Measurements from ENCODE around the gene LRP4.

The LRP4 gene

GRCh38 chr11:46920755-46921154 is 2.4 kb upstream of the LRP4 start:
- peak in 1 of 2 donors; percentile 3 for DNase-seq

DNA sequence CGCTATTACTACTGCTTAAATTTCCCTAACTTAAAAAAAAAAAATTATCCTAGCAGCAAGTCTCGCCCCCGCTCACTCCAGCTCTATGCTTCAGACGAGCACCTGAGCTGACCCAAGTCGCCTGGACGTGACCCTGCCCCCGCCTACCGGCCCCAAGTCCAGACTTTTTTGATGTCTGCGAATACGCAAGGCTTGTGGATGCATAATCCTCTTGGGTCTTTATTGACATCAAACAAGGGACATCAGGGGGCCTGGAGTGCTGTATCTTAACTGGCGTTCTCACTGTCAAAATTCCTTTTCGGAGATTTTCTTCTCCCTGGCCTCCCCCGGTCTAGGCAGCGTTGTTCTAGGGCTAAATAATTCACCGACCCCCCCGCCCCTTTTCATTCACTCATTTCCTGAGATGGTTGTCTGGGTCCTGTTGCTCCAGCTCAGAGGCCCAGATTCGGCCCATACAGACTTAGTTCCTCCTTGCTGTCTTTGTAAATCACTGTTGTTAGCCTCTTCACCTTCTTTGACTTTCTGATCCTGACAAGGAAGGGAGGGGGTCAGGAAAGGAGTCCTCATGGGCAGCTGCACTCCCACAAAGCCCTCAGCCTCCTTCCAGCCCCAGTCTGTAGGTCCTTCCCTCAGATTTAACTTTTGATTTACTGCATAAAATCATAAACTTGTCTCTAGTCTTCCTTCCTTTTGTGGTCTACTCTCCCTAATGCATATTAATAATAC is 601 bp upstream of the LRP4 start:
- DNase-seq = peak in 1 of 2 donors; percentile 11

DNA sequence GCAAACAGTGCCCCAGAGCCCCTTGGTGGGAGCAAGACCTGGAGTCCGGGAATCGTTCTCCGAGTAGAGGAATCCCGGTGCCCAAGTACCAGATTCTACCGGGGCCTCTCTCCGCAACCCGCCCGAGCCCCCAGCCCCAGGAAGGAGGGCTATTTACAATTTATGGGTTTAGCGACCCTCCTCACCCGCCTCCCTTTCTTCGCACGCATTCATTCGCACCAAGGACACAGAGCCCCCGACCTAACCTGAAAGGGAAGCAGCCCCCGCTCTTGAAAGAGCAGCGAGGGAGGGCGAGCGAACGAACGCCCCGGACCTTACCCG is 628 bp downstream of the LRP4 start:
- DNase-seq = no peak

DNA sequence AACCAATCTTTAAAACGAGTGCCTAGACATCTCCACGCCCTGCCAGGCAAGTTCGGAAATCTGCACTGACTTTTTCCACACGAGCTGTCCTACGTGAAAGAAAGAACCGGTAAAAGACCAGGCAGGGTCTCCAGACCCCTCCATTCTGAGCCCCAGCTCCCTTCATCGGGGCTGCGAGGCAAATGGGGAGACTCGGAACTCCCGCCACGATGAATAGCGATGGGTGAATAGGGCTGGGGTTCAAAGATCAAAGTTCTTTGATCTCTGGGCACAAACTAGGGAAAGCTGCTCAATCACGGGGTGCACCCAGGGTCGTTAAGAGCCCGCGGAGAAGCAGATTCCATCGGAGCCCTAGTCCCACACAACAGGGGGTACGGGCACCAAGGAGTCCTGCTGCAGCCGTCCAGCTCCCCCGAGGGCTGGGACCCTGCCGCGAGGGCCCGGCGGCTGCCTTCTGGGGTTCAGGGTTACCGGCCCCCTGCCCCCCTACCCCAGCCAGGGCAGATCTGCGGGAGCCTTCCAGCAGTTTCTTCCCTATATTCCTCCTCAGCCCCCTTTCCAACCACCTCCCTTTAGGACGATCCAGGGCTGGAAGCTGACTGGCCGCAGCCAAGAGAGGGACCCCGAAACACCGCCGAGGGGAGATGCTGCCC is 1.1 kb downstream of the LRP4 start:
- peak in 1 of 2 donors; percentile 16 for DNase-seq

DNA sequence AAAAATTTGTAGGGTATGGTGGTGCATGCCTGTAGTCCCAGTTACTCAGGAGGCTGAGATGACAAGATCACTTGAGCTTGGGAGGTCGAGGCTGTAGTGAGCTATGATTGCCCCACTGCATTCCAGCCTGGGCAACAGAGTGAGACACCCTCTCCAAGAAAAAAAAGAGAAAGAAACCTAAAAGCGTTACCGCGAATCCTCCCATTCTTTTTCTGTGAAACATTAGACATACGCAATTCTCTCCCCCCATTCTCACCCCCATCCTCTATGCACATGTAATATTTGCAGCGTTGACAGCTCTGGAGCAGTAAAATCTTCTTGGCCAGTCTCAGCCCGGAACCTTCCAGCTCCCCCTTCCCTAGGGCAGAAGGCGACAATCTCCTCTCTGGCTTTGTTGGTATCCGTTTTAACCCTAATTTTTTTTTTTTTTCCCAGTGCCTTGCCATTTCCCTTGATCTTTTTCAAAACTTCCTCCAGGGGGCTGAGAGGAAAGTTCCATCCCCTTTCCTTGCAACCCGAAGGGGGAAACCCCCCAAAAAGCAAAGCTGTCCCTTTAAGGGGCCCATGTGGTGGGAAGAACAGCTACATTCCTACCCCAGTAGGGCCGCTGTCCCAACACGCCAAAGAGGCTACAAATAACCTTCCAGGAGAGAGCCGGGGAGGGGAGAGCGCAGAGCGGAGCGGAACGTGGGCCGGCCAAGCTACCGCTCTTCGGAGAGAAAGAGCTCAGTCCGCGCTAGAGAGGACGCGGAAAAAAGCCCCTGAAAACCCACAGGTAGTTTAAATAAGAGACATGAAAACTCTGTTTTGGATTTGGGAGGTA is 1.9 kb downstream of the LRP4 start:
- peak in 1 of 2 donors; percentile 47 for DNase-seq

DNA sequence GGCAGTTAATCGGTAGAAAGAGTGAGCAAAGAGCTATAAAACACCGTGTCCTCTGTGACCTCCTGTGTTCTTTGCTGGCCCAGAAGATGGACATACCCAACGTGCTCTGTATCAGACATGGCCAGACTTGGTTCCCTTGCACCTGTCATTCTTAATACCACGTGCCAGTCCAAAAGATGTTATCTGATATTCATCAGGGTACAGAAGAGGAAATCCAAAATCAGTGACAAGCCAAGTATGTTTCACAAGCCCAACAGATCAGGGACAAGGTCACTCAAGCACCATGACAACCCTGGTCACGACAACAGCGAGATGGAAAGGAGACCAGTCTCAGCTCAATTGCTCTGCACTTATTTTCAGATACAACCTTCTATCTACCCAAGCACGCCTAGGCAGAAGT is 3.4 kb downstream of the LRP4 start:
- DNase-seq = no peak

GRCh38 chr11:46914363-46914762 is 4.0 kb downstream of the LRP4 start:
- no peak for DNase-seq

DNA sequence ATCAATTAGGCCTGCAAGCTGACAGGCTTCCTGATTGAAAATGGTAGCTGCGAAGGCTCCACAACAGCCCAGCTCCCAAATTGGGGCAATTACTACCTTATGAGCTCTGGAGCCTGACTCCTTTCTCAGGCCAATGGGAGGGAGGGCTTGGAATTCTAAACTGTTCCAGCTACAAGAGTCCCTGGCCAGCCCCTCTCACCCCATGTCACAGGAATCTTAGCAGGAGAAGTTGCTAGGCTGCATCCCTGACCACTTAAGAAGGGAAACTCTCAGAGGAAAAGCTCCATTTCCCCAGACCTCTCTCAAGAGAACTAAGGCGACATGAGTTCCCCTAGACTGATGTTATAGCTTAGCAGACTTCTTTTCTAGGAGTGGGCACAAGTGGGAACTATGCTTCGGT is 4.9 kb downstream of the LRP4 start:
- no peak for DNase-seq

DNA sequence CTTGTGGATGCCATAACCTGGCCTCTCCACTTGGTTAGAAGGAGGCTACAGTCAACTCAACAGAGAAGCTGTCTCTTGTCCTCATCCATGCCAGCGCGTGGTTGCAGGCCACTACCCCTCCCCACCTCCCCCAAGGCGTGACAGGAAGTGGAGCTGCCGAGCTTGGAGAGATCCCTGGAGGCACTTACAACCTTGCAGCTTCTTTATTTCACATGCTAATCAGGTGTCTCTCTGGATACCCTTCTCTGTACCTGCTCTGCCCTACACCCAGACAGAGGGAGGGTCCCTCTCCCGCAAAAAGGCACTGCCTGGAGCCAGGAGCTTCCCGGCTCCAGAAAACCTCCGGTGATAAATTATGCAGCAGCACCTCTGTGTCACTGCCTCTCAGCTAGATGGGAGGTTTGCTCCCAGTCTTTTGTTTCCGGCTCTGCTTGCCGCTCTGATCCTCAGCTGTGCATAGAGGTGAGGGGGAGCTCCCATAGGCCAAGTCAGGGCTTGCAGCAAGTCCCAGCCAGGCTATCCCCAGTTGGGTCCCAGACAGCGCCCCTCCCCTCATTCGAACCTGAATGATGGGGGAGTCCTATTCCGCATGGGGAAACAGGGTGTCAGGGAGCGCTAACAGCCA is 5.7 kb downstream of the LRP4 start:
- no peak for DNase-seq

DNA sequence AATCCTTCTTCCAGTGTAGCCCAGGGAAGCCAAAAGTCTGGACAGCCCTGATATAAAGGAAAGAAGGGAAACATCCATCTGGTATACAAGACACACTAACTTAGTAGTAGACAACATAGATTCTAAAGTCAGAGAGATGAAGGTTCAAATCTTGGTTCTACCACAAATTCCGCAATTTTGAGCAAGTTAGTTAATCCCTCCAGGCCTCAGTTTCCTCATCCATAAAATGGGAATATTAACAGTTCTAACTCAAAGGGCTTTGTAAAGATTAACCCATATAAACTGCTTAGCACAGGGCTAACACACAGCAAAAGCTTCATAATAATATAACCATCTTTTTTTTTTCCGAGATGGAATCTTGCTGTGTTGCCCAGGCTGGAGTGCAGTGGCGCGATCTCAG is 10.7 kb downstream of the LRP4 start:
- DNase-seq = no peak

DNA sequence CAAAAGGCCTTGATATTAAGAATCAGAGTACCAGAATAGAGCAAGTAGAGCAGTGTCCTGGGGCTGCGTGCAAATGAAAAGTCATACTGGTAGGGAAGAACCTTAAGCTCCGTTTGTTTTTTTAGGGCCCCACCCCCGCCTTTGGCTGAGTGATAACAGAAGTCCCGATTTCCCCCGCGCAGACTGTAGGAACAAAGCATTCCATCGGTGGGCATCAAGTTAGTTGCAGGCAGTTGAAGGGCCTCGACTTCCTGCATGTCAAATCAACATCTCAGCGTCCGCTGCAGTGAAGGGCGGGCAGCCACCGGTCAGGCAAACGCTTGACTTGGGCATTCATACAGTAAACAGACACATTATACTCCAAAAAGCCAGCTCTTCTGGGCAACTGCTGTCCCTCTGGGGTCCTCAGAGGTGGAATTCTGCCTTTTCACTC is 11.7 kb downstream of the LRP4 start:
- DNase-seq = no peak

DNA sequence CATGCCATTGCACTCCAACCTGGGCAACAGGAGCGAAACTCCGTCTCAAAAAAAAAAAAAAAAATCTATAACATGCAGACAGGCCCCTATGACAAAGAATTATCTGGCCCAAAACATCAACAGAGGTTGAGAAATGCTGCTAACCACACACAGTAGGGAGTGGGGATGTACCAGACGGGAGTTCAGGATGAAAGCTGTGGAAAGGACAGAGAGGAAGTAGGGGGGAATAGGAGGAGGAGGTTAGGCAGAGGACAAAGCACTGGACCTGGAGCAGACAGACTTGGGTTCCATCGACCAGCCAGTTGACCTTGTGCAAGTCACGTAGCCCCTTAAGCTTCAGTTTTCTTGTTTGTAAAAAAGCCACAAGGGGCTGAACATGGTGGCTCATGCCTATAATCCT is 12.5 kb downstream of the LRP4 start:
- no peak for DNase-seq

DNA sequence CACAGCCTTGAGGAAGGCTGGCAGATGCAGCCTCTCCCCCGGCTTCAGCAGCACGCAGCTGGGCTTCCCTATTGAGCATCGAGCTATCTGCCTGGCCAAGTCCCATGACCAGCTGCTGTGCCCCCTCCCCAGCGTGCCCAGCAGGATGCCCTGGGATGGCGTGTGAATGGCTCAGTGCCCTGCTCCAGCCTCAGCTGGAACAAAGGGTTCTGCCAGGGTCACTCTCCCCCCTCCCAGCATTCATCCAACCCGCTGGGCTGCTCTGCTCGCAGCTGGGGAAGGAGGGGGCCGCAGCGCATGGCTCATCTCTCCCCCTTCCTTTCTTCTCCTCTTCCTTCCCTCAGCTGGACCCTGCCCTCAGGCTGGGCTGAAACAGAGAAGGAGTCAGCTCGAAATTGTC is 14.5 kb downstream of the LRP4 start:
- DNase-seq = no peak

- no peak for DNase-seq
Measured at GRCh38 chr11:46902694-46903093, 15.7 kb downstream of the LRP4 start.

DNA sequence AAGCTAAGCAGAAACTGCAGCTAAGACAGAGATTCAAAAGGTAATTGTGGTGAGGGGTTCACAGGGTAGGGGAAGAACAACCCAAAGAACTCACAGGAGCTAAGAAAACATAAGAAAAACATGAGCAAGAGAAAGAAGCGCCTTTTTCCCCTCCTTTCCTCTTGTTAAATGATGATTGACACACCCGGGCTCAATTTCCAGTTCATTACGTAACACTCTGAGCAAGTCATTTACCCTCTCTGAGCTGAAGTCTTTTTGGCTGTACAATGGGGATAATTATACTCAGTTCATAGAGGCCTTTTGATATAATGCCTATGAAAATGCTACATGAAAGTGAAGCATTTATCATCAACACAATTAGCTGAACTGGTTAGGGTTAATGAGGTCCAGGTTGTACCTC is 17.2 kb downstream of the LRP4 start:
- no peak for DNase-seq

- no peak for DNase-seq
Measured at GRCh38 chr11:46900091-46900746, 18.1 kb downstream of the LRP4 start.

GRCh38 chr11:46899501-46900025 is 18.8 kb downstream of the LRP4 start:
- no peak for DNase-seq

- no peak for DNase-seq
Measured at GRCh38 chr11:46898396-46899095, 19.8 kb downstream of the LRP4 start.

- DNase-seq = no peak
Measured at GRCh38 chr11:46896719-46897406, 21.5 kb downstream of the LRP4 start.

DNA sequence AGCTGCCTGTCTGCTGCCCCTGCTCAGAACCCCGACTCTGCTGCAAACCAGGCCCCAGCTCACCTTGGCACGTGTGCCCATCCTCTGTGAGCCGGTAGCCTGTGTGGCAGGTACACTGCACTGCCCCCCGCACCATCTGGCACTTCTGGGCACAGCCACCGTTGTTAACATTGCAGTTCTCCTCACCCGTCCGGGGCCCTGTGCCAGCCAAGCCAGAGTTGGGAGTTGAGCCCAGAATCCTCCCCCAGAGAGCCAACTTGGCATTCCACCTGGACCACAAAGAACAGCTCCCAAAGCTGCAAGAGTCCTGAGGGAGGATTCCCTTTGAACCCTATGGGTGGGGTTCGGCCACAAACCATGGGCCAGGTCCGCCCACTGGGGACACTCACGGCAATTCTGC is 22.5 kb downstream of the LRP4 start:
- no peak for DNase-seq

DNA sequence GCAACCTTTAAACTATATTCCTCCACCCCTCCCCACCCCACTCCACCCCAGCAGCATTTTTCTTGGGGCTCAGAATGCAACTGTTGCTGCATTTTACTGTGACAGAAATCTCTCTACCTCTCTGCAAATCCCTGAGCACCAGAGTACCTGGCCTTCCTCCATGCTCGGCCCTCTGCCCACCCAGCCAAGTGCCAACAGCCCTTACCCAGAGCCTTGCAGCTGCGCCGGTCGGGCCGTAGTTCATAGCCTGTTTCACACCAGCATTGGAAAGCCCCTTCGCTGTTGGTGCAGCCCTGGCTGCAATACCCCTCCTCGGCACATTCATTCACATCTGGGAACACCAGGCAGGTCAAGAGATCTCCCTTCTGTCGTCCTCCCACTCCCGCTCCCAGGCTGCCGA is 23.4 kb downstream of the LRP4 start:
- no peak for DNase-seq

Data from stimulated activated CD4-positive, alpha-beta T cell treated with anti-CD3 and anti-CD28 coated beads, Interleukin-2, amount 100 ng/mL, for 24 hours (primary cell).